LNCaP clone FGC (cell line): ENCODE results near the gene ESRRB.

Experiments
- DNase-seq: peaks from one replicate; pipeline ENCODE4 v3.0.0-alpha.2; 2011; ENCODE audit warnings: low read depth
- H3K4me3 ChIP-seq: 2 replicates; pipeline ENCODE4 v1.5.1; 2011; ENCODE audit warnings: mild to moderate bottlenecking, low read depth, low read length, control low read depth
- TF ChIP-seq, protein P1 (sequence below): IDR thresholded peaks from 2 replicates; pipeline ENCODE4 v1.5.1; 2012; ENCODE audit warnings: mild to moderate bottlenecking; ENCODE audit not compliant: control insufficient read depth, insufficient read depth; ENCODE audit errors: extremely low read depth

The ESRRB gene

DNA sequence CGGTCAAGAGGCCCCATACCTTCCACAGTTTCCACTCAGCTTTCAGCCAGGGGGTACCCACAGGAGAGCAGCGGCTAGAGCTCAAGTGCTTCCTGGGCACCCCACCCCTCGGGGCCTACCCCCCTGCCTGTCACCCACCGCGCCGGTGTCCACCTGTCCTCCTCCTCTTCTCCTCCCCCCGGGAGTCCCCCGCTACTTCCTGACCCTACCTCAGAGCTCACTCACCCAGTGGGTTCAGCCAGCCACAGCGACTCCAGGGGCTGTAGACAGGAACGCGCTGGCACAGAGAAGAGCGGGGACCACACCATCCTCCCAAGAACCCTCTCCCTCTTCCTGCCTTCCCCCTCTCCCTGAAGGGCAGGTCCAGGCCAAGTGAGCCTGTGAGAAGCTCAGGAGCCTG, 123.0 kb downstream of the ESRRB start:
- TF ChIP-seq, protein P1, sequence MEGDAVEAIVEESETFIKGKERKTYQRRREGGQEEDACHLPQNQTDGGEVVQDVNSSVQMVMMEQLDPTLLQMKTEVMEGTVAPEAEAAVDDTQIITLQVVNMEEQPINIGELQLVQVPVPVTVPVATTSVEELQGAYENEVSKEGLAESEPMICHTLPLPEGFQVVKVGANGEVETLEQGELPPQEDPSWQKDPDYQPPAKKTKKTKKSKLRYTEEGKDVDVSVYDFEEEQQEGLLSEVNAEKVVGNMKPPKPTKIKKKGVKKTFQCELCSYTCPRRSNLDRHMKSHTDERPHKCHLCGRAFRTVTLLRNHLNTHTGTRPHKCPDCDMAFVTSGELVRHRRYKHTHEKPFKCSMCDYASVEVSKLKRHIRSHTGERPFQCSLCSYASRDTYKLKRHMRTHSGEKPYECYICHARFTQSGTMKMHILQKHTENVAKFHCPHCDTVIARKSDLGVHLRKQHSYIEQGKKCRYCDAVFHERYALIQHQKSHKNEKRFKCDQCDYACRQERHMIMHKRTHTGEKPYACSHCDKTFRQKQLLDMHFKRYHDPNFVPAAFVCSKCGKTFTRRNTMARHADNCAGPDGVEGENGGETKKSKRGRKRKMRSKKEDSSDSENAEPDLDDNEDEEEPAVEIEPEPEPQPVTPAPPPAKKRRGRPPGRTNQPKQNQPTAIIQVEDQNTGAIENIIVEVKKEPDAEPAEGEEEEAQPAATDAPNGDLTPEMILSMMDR, result no peak
- no peak for DNase-seq
- no peak overlapping the region for H3K4me3 ChIP-seq

DNA sequence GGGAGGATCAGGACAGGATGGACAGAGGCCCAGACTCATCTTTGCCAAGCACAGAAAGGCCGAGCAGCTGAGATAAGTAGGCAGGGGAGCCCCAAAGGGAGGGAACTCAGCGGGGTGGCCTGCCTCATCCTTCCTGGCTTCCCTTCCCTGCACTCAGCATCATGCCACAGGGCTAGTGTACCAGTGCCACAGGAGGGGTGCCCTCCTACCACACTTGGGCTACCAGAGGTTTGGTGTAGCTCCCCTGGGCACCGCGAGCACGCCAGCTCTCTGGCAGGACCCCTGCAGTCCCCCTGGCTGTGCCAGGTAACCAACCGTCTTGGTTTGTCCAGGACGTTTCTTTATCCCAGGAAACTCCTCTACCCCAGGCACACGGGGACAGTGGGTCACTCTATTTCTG, 123.5 kb downstream of the ESRRB start:
- no peak overlapping the region for H3K4me3 ChIP-seq
- DNase-seq, result no peak
- TF ChIP-seq, protein P1, result no peak

DNA sequence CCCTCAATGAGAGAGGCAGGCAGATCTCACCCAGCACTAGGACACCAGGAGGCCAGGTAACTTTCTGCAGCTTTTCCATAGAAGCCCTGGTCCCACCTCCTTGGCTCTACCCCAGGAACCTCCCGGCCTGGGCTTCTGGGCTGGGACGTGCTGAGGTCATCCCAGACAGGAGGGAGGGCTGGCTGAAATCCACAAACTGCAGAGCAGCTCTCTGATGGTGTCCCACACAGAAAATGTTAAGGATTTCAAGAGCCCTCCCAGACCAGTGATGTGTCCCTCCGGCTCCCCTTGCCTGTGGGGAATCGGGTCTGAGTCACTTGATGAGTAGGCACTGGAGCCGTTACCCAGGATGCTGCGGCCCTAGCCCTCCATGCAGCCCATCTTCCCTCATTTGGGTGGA, 124.1 kb downstream of the ESRRB start:
- TF ChIP-seq, protein P1, result no peak
- H3K4me3 ChIP-seq, result no peak overlapping the region
- no peak for DNase-seq

DNA sequence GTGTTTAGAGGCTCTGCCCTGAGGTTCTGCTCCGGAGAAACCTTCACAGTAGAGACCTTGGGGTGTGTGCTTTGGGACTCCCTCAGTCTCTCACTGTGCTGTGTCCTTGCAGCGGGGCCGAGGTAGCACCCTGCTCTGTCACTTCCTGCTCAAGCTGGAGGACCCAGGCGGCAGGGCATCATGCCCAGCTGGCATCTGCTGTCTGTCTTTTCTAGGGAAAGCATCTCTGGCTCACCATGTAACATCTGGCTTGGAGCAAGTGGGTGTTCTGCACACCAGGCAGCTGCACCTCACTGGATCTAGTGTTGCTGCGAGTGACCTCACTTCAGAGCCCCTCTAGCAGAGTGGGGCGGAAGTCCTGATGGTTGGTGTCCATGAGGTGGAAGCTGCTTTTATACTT, 124.5 kb downstream of the ESRRB start:
- TF ChIP-seq, protein P1, result no peak
- DNase-seq, result no peak
- no peak overlapping the region for H3K4me3 ChIP-seq

DNA sequence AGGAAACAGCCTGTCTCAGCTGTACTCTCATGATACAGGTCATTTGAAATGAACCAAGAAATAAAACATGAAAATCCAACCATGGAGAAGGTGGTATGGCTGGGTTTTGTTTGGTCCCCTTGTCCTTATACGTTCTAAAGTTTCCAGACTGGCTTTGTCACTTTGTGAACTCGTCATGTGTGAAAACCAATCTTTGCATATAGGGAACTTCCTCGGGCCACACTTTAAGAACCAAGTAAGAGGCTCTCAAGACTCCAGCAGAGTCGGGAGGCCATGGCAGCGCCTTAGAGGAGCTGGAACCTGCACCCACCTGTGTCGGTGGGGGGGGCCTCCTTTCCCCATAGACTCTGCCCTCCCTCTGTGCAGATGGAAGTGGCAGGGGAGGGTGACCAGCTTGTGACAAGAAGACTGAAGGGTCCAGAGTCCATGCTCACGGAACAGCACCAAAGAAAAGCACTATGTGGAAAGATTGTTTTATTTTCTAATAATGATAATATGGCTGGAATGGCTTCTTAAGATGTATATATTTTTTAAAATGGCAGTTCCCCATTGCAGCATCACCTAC, 125.3 kb downstream of the ESRRB start:
- no peak overlapping the region for H3K4me3 ChIP-seq
- TF ChIP-seq, protein P1, result no peak
- DNase-seq, result no peak

DNA sequence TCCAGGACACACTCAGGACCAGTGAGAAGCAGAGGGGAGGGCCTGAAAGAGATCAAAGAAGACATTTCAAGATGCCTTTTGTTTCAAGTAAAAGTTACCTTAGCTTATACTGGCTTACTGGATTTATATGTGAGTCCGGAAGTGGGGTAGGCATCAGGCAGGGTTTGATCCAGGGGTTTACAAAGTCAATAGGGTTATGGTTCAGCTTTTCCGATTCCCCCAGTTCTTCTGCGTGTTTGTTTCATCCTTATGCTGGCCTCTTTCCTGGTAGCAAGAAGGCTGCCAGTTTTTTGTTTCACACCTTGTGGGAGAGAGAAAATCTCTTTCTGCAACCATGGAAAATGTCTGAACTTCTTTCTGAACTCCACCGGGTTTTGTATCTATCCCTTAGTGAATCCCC, 126.3 kb downstream of the ESRRB start:
- TF ChIP-seq, protein P1, result no peak
- DNase-seq, result no peak

DNA sequence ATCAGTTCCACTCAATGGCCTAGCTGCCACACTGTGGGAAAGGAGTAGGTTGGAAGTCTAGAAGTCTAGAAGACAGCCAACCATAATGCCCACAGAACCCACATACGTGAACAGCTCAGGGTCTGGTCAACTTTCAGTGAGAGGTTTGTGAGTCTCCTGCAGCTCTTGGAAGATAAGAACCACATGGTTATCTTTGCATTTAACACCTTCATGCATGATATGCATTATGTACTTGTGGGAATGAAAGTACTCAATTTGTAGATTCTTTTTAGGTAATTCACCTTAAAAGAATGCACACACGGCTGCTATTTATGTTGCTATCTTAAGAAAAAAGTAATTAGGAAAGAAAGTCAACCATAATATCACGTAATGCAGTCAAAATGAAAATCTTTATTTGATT, 126.7 kb downstream of the ESRRB start:
- TF ChIP-seq, protein P1, result no peak
- no peak for DNase-seq
- no peak overlapping the region for H3K4me3 ChIP-seq

More for the DNA sequence above, 126.3 kb downstream of the ESRRB start:
- no peak overlapping the region for H3K4me3 ChIP-seq
